MM.1S (cell line): ENCODE measurements around the gene TRMU.
A peak's percentile ranks its signal among the peaks of the same experiment; 100 is the strongest.

Source experiments
- DNase-seq: peaks from one replicate; pipeline ENCODE4 v3.0.0-alpha.2; 2015
- H2AFZ ChIP-seq: fragments of 300-600 bp; sonication (generic); 2 replicates; pipeline ENCODE4 v1.6.0; 2016; ENCODE audit warnings: antibody characterized with exemption, low read length
- H3F3A ChIP-seq: fragments of 300-600 bp; sonication (generic); 2 replicates; pipeline ENCODE4 v1.6.1; 2016; ENCODE audit warnings: mild to moderate bottlenecking, antibody characterized with exemption, low read length, moderate library complexity, mixed read lengths; ENCODE audit not compliant: insufficient read depth
- H3K27ac ChIP-seq: fragments of 300-600 bp; sonication (generic); 2 replicates; pipeline ENCODE4 v1.5.1; 2016; ENCODE audit warnings: mild to moderate bottlenecking, low read length
- H3K27me3 ChIP-seq: fragments of 300-600 bp; sonication (generic); replicated peaks from 2 replicates; pipeline ENCODE4 v1.6.0; 2016; ENCODE audit warnings: low read length; ENCODE audit not compliant: insufficient read depth
- H3K36me3 ChIP-seq: fragments of 300-600 bp; sonication (generic); replicated peaks from 2 replicates; pipeline ENCODE4 v1.6.1; 2016; ENCODE audit warnings: mild to moderate bottlenecking, low read length, mixed read lengths; ENCODE audit not compliant: insufficient read depth
- H3K4me1 ChIP-seq: fragments of 300-600 bp; sonication (generic); 2 replicates; pipeline ENCODE4 v1.6.1; 2016; ENCODE audit warnings: low read length, mixed read lengths
- H3K4me2 ChIP-seq: fragments of 300-600 bp; sonication (generic); 2 replicates; pipeline ENCODE4 v1.6.0; 2016; ENCODE audit warnings: low read depth, low read length
- H3K4me3 ChIP-seq: fragments of 300-600 bp; sonication (generic); 2 replicates; pipeline ENCODE4 v1.5.1; 2016; ENCODE audit warnings: low read length, mixed read lengths
- H3K79me2 ChIP-seq: fragments of 300-600 bp; sonication (generic); 2 replicates; pipeline ENCODE4 v1.6.1; 2016; ENCODE audit warnings: mixed run types, low read length, mixed read lengths
- H3K9ac ChIP-seq: fragments of 300-600 bp; sonication (generic); 2 replicates; pipeline ENCODE4 v1.6.1; 2016; ENCODE audit warnings: low read length, mixed read lengths
- H3K9me2 ChIP-seq: fragments of 300-600 bp; sonication (generic); replicated peaks from 2 replicates; pipeline ENCODE4 v1.6.1; 2016; ENCODE audit warnings: mild to moderate bottlenecking, low read length, mixed read lengths; ENCODE audit not compliant: insufficient read depth
- H3K9me3 ChIP-seq: fragments of 300-600 bp; sonication (generic); replicated peaks from 2 replicates; pipeline ENCODE4 v1.6.1; 2016; ENCODE audit warnings: mild to moderate bottlenecking, low read length, mixed read lengths; ENCODE audit not compliant: insufficient read depth
- H4K20me1 ChIP-seq: fragments of 300-600 bp; sonication (generic); 2 replicates; pipeline ENCODE4 v1.6.1; 2016; ENCODE audit warnings: mild to moderate bottlenecking, low read length, moderate library complexity, mixed read lengths; ENCODE audit not compliant: insufficient read depth
- EZH2 ChIP-seq: fragments of 300-600 bp; sonication (generic); optimal IDR thresholded peaks from 2 replicates; pipeline ENCODE3; 2017; ENCODE audit warnings: low read depth, mild to moderate bottlenecking, antibody characterized with exemption, low read length, mixed read lengths
- EZH2phosphoT487 ChIP-seq: fragments of 300-600 bp; sonication (generic); IDR thresholded peaks from 2 replicates; pipeline ENCODE4 v1.6.1; 2018; ENCODE audit warnings: antibody characterized with exemption, low read length
- TF ChIP-seq, protein P1 (sequence below): fragments of 300-600 bp; sonication (generic); IDR thresholded peaks from 2 replicates; pipeline ENCODE4 v1.5.1; 2016; ENCODE audit warnings: antibody characterized with exemption, low read length, mixed read lengths

TRMU gene

DNA sequence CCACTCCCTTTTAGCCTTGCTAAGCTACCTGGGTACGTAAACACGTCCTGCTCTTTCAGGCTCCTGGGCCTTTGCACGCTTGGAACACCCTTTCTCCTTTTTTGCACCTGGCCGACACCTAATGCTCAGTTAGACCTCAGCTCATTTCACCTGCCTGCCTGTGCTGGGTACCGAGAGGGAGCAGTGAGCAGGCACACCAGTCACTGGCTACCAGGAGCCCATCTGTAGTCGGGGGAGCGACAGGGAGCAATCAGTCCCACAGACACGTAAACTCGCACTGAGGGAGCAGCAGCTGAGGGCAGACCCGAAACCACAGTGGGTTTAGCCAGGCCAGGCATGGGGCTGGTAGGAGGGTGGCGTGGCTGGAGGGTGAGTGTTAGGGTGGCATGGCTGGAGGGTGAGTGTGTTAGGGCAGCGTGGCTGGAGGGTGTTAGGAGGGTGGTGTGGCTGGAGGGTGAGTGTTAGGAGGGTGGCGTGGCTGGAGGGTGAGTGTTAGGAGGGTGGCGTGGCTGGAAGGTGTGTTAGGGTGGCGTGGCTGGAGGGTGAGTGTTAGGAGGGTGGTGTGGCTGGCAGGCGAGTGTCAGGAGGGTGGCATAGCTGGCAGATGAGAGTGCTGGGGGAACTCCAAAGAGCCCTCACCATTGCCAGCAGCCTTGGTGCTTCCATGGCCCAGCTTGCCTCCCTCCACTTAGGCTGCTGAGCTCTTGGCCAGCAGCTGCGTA is 45.2 kb upstream of the TRMU start:
- no peaks in the 10 kb centered on the region for H3K9me2 ChIP-seq
- no peak overlapping the region for H3K4me2 ChIP-seq
- H3F3A ChIP-seq: peaks cover 26% of the 10 kb centered on the region
- H3K4me3 ChIP-seq: no peak overlapping the region
- peaks cover 45% of the 10 kb centered on the region for H3K4me1 ChIP-seq
- H3K27ac ChIP-seq: no peak overlapping the region
- no peak for DNase-seq
- H3K36me3 ChIP-seq: no peaks in the 10 kb centered on the region
- H3K27me3 ChIP-seq: no peaks in the 10 kb centered on the region
- no peak overlapping the region for H3K9ac ChIP-seq
- H3K79me2 ChIP-seq: peaks cover 20% of the 10 kb centered on the region
- H2AFZ ChIP-seq: no peak overlapping the region
- TF ChIP-seq EZH2phosphoT487: no peak
- TF ChIP-seq EZH2: no peak
- H4K20me1 ChIP-seq: no peaks in the 10 kb centered on the region
- no peaks in the 10 kb centered on the region for H3K9me3 ChIP-seq

DNA sequence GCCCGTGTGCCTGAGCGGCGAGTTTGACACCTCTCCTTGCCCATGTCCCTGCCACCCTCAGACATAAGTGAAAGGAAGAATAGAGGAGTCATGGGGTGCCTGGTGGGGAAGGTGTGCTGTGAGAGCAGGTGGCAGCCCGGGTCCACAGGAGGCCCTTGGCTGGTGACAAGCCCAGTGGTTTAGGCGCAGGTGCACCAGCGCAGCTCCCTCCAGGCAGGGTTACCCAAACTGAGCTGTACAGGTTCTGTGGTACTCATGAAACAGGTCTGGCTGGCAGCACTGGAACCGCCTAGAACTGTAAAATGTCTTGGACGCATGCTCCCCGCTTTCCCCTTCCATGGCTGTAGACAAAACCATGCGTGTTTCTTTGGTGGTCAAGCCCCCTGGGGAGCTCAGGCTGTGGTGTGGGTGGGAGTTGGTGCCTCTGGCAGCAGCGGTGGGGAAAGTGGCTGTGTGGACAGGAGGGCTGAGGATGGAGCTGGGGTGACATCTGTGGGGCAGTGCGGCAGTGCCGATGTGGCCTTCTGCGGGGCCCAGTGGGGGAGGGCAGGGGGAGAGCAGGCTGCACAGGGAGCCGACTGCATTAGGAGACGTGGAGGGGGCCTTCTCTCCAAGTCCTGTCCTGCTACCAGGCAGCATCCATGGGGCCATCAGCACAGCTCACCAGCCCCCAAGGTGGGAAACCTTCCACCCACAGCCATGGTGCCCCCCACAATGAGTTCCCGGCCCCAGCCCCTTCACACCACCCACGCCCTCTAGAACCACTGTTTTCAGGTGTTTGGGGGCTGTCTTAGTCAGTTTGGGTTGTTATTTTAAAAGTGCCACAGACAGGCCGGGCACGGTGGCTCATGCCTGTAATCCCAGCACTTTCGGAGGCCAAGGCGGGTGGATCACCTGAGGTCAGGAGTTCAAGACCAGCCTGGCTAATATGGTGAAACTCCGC is 44.4 kb upstream of the TRMU start:
- Histone ChIP-seq H3K27ac (no peak overlapping the region), H4K20me1 (no peaks in the 10 kb centered on the region), H3K36me3 (no peaks in the 10 kb centered on the region), H3K4me2 (no peak overlapping the region), H2AFZ (no peak overlapping the region), H3K9me2 (no peaks in the 10 kb centered on the region), H3K27me3 (no peaks in the 10 kb centered on the region), H3F3A (peaks cover 32% of the 10 kb centered on the region), H3K9me3 (no peaks in the 10 kb centered on the region), H3K9ac (no peak overlapping the region), H3K79me2 (peaks cover 28% of the 10 kb centered on the region), H3K4me3 (no peak overlapping the region), H3K4me1 (peaks cover 52% of the 10 kb centered on the region)
- TF ChIP-seq EZH2: no peak
- no peak for TF ChIP-seq EZH2phosphoT487
- no peak for DNase-seq

DNA sequence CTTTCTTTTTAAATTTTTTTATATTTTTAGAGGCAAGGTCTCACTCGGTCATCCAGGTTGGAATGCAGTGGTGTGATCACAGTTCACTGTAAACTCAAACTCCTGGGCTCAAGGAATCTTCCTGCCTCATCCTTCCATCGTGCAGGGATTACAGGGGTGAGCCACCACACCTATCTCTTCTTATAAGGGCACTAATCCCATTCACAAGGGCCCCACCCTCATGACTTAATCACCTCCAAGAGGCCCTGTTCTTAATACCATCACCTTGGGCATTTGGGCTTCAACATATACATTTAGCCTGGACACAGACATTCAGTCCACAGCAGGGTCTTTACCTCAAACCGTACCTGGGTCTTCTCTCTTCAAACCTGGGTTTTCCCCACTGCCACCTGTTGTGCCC is 43.3 kb upstream of the TRMU start:
- Histone ChIP-seq H3K36me3 (no peaks in the 10 kb centered on the region), H3K4me2 (no peak overlapping the region), H3K9me2 (no peaks in the 10 kb centered on the region), H3K79me2 (peaks cover 27% of the 10 kb centered on the region), H3K4me3 (no peak overlapping the region), H2AFZ (no peak overlapping the region), H3F3A (peaks cover 36% of the 10 kb centered on the region), H3K9me3 (no peaks in the 10 kb centered on the region), H3K9ac (no peak overlapping the region), H3K27me3 (no peaks in the 10 kb centered on the region), H3K27ac (no peak overlapping the region), H4K20me1 (no peaks in the 10 kb centered on the region), H3K4me1 (peaks cover 48% of the 10 kb centered on the region)
- no peak for DNase-seq
- TF ChIP-seq, protein P1, sequence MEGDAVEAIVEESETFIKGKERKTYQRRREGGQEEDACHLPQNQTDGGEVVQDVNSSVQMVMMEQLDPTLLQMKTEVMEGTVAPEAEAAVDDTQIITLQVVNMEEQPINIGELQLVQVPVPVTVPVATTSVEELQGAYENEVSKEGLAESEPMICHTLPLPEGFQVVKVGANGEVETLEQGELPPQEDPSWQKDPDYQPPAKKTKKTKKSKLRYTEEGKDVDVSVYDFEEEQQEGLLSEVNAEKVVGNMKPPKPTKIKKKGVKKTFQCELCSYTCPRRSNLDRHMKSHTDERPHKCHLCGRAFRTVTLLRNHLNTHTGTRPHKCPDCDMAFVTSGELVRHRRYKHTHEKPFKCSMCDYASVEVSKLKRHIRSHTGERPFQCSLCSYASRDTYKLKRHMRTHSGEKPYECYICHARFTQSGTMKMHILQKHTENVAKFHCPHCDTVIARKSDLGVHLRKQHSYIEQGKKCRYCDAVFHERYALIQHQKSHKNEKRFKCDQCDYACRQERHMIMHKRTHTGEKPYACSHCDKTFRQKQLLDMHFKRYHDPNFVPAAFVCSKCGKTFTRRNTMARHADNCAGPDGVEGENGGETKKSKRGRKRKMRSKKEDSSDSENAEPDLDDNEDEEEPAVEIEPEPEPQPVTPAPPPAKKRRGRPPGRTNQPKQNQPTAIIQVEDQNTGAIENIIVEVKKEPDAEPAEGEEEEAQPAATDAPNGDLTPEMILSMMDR: no peak
- no peak for TF ChIP-seq EZH2phosphoT487
- TF ChIP-seq EZH2: no peak

DNA sequence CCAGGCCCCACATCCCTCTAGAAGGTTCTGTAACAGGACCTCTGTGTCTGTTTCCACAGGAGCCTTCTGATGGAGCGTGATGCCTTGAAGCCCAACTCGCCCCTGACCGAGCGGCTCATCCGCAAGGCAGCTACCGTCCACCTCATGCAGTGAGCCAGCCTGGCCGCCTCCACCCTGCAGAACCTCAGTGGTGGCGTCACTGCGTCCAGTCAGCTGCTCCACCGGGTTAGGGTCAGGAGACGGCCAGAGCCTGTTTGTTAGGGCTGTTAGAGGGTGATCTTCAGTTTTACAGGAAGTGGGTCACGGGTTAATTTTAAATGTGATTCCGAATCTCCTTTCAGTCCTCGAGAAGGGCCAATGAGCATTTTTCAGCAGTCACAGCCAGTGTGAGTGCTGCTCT is 42.8 kb upstream of the TRMU start:
- TF ChIP-seq, protein P1: no peak
- no peak for TF ChIP-seq EZH2
- TF ChIP-seq EZH2phosphoT487: no peak
- no peak for DNase-seq
- H3F3A ChIP-seq: peaks cover 40% of the 10 kb centered on the region
- no peaks in the 10 kb centered on the region for H3K9me2 ChIP-seq
- H3K27ac ChIP-seq: peak overlapping the region; percentile 82; the same call in 1 of the 2 replicates
- H2AFZ ChIP-seq: peak overlapping the region; percentile 59; the same call in 1 of the 2 replicates
- H3K27me3 ChIP-seq: no peaks in the 10 kb centered on the region
- H3K9me3 ChIP-seq: no peaks in the 10 kb centered on the region
- no peak overlapping the region for H3K4me3 ChIP-seq
- peaks cover 44% of the 10 kb centered on the region for H3K4me1 ChIP-seq
- H3K4me2 ChIP-seq: peak overlapping the region; percentile 73
- peaks cover 27% of the 10 kb centered on the region for H3K79me2 ChIP-seq
- H3K9ac ChIP-seq: peak overlapping the region; percentile 60
- H3K36me3 ChIP-seq: no peaks in the 10 kb centered on the region
- no peaks in the 10 kb centered on the region for H4K20me1 ChIP-seq
